Kidney (tissue), 14 donors: ENCODE results near the gene GABBR2. TPM values are rescaled to one million over a fixed set of nuclear protein-coding genes. Genes with fewer than 3 reads are reported as not detected.

Source experiments
- DNase-seq, 5 donors: peaks; one replicate each; pipeline ENCODE4 v3.0.0-alpha.2; 2013 to 2020
- FAIRE-seq: peaks from 2 replicates; lab custom pipeline; 2012; peaks lifted over from hg19 to GRCh38; lab: Jason Lieb, UNC
- H3K27ac ChIP-seq, 2 donors: one replicate each; pipeline ENCODE4 v1.7.0; 2013; ENCODE audit warnings: low read depth in 2 of 2, low read length in 2 of 2, inconsistent platforms in 1 of 2
- H3K27me3 ChIP-seq: one replicate; pipeline ENCODE4 v1.7.1; 2013; ENCODE audit warnings: low read length, inconsistent platforms; ENCODE audit not compliant: control insufficient read depth, insufficient read depth
- H3K36me3 ChIP-seq, 3 donors: one replicate each; pipeline versions ENCODE4 v1.7.0 to v1.7.1; 2013; ENCODE audit warnings: low read length in 3 of 3, control low read depth in 1 of 3, inconsistent platforms in 1 of 3; ENCODE audit not compliant: insufficient read depth in 3 of 3, control insufficient read depth in 2 of 3
- H3K4me1 ChIP-seq, 3 donors: one replicate each; pipeline versions ENCODE4 v1.7.0 to v1.7.1; 2013; ENCODE audit warnings: low read length in 3 of 3, inconsistent platforms in 1 of 3, low read depth in 1 of 3; ENCODE audit not compliant: control insufficient read depth in 2 of 3, insufficient read depth in 2 of 3
- H3K4me3 ChIP-seq, 3 donors: one replicate each; pipeline versions ENCODE4 v1.7.0 to v1.8.1; 2013; ENCODE audit warnings: low read length in 3 of 3, control low read depth in 1 of 3, inconsistent platforms in 1 of 3
- H3K9ac ChIP-seq, 3 donors: one replicate each; pipeline versions ENCODE4 v1.7.0 to v1.7.1; 2013; ENCODE audit warnings: low read length in 3 of 3, control low read depth in 1 of 3, inconsistent platforms in 1 of 3
- H3K9me3 ChIP-seq, 3 donors: one replicate each; pipeline versions ENCODE4 v1.7.0 to v1.7.1; 2013; ENCODE audit warnings: low read length in 3 of 3, control low read depth in 1 of 3, inconsistent platforms in 1 of 3; ENCODE audit not compliant: control insufficient read depth in 2 of 3, insufficient read depth in 1 of 3
- CTCF ChIP-seq: IDR thresholded peaks from 3 replicates; pipeline ENCODE4 v1.5.1; 2012; ENCODE audit warnings: mild to moderate bottlenecking, moderate library complexity, borderline replicate concordance; ENCODE audit not compliant: insufficient read depth; ENCODE audit errors: extremely low read depth
- intact Hi-C: fragments of 100-400 bp; cut with DNase I; formaldehyde crosslinking; loops from one replicate; pipeline ENCODE4 v1.11.1; 2022
- polyA plus RNA-seq: library from polyadenylated mRNA; stranded (reverse); fragments of 350-450 nt; fragmentation: Illumina TruSeq; extraction: RNeasy Lipid Tissue Mini Kit (QIAGEN cat#74804); gene quantifications from one replicate; pipeline ENCODE4 v1.2.3, GENCODE V29; 2014; ENCODE audit warnings: low read depth, low replicate concordance; ENCODE audit not compliant: insufficient read depth
- total RNA-seq: library from RNA; stranded (reverse); fragmentation: NEBNext Ultra II Directional; extraction: Animal tissue kit (Norgen Biotek cat#: 25700); gene quantifications from one replicate; pipeline ENCODE4 v1.2.1, GENCODE V29; 2021
- donor health status: control.
- donor health status: control.
- donor health status: control.
- donor health status: control.
- donor health status: control.
- donor health status: DM: yes; HTN: yes; CAD: no.
- donor health status: Normal renal cell carcinoma (clear cell type).

The GABBR2 gene
- total and polyA plus RNA-seq, 2 donors from 2014 or later: 0.06 TPM; not detected in 1

- TF ChIP-seq CTCF: no peak
- Histone ChIP-seq H3K36me3 (no peaks in the 10 kb centered on the region), H3K9ac (no peak overlapping the region), H3K27me3 (no peaks in the 10 kb centered on the region), H3K9me3 (no peaks in the 10 kb centered on the region), H3K4me1 (no peaks in the 10 kb centered on the region), H3K27ac (no peak overlapping the region), H3K4me3 (no peak overlapping the region)
- FAIRE-seq: no peak
- intact Hi-C loops: no loop called here
- DNase-seq: no peak
Measured at GRCh38 chr9:98692392-98692791, 16.3 kb downstream of the GABBR2 start.

GRCh38 chr9:98691890-98692289 is 16.8 kb downstream of the GABBR2 start:
- intact Hi-C loops: no loop called here
- DNase-seq: no peak
- Histone ChIP-seq H3K36me3 (no peaks in the 10 kb centered on the region), H3K9me3 (no peaks in the 10 kb centered on the region), H3K27me3 (no peaks in the 10 kb centered on the region), H3K4me1 (peaks cover 0 to 1% (median 0%) of the 10 kb centered on the region in 3 donors), H3K27ac (no peak overlapping the region), H3K9ac (no peak overlapping the region), H3K4me3 (no peak overlapping the region)
- no peak for TF ChIP-seq CTCF
- no peak for FAIRE-seq

GRCh38 chr9:98690686-98691085 is 18.0 kb downstream of the GABBR2 start:
- no peak overlapping the region for H3K27ac ChIP-seq
- no peaks in the 10 kb centered on the region for H3K36me3 ChIP-seq
- FAIRE-seq (no peak), DNase-seq (no peak)
- H3K4me3 ChIP-seq: no peak overlapping the region
- no peaks in the 10 kb centered on the region for H3K9me3 ChIP-seq
- peaks cover 0 to 3% (median 0%) of the 10 kb centered on the region in 3 donors for H3K4me1 ChIP-seq
- no peak overlapping the region for H3K9ac ChIP-seq
- H3K27me3 ChIP-seq: no peaks in the 10 kb centered on the region
- TF ChIP-seq CTCF: no peak
- intact Hi-C loops: no loop called here

GRCh38 chr9:98688710-98689495 is 19.8 kb downstream of the GABBR2 start:
- TF ChIP-seq CTCF: no peak
- FAIRE-seq (no peak), DNase-seq (no peak)
- Histone ChIP-seq H3K4me3 (no peak overlapping the region), H3K36me3 (no peaks in the 10 kb centered on the region), H3K27me3 (no peaks in the 10 kb centered on the region), H3K9ac (no peak overlapping the region), H3K9me3 (no peaks in the 10 kb centered on the region), H3K27ac (no peak overlapping the region), H3K4me1 (peaks cover 0 to 3% (median 0%) of the 10 kb centered on the region in 3 donors)
- intact Hi-C loops: no loop called here
